Measurements from ENCODE around the gene SLC6A8.

DNA sequence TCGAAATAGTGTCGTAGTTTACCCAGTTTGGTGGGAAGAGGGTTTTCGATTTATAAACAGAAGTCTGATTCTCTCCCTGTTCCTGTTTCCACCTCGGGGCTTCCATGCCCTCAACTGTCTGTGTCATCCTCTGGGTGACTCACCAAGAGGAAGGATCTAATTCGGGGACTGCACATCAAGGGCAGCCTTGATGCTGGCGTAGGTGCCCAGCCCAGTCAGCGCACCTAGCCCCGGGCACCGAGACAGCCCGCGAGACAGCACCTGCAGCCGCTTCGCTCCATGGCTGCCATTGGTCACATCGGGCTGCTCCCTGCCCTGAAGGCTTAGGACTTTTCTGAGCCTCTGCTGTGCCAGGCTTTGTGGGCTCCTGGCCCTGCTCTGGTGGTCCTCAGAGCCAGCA is 44.7 kb downstream of the SLC6A8 start:
- TF ChIP-seq, protein P1, sequence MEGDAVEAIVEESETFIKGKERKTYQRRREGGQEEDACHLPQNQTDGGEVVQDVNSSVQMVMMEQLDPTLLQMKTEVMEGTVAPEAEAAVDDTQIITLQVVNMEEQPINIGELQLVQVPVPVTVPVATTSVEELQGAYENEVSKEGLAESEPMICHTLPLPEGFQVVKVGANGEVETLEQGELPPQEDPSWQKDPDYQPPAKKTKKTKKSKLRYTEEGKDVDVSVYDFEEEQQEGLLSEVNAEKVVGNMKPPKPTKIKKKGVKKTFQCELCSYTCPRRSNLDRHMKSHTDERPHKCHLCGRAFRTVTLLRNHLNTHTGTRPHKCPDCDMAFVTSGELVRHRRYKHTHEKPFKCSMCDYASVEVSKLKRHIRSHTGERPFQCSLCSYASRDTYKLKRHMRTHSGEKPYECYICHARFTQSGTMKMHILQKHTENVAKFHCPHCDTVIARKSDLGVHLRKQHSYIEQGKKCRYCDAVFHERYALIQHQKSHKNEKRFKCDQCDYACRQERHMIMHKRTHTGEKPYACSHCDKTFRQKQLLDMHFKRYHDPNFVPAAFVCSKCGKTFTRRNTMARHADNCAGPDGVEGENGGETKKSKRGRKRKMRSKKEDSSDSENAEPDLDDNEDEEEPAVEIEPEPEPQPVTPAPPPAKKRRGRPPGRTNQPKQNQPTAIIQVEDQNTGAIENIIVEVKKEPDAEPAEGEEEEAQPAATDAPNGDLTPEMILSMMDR (IDR thresholded peaks at IDR 0.05): no peak
- no peak for TF ChIP-seq EZH2 (IDR thresholded peaks at IDR 0.05; ENCODE audit: borderline replicate concordance, insufficient read depth, low read depth, low read length, poor library complexity, severe bottlenecking)

Data from B cell (primary cell).